GM19468 (cell line): Measurements from ENCODE around the gene NADK.

Experiments
- ATAC-seq: cut with Tn5 transposase; IDR thresholded peaks from one replicate; pipeline ENCODE4 v1.9.1; 2021; ENCODE audit warnings: mild to moderate bottlenecking, moderate library complexity, moderate number of reproducible peaks; ENCODE audit not compliant: unreplicated experiment; ENCODE audit errors: extremely low read depth

NADK gene

DNA sequence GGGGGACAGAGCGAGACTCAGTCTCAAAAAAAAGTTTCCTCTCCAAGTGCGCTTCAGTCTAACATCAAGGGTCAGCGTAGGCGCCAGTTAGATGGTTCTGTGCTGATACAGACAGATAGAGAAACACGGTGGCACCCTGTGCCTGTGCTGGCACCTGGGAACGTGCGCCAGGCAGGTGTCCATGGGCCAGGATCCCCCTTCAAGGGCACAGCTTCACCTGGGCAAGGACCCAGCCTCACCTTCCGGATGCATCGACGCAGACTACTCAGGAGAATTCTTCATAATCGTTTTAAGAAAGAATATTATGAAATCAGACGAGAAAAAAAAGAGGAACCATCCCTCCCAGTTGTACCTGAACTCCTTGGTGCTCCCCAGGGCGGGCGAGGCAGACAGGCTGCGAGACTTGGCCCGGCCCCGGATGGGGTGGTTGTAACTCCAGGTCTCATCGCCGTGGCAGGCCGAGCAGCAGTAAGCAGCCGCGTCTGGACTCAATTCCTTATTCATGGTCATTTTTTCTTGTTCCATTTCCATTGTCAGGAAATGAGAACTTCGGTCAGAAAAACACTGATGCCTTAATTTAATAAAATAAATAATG is 13.3 kb downstream of the NADK start:
- no peak for ATAC-seq

- ATAC-seq, result no peak
Observed at GRCh38 chr1:1763657-1764621, 14.3 kb downstream of the NADK start.

DNA sequence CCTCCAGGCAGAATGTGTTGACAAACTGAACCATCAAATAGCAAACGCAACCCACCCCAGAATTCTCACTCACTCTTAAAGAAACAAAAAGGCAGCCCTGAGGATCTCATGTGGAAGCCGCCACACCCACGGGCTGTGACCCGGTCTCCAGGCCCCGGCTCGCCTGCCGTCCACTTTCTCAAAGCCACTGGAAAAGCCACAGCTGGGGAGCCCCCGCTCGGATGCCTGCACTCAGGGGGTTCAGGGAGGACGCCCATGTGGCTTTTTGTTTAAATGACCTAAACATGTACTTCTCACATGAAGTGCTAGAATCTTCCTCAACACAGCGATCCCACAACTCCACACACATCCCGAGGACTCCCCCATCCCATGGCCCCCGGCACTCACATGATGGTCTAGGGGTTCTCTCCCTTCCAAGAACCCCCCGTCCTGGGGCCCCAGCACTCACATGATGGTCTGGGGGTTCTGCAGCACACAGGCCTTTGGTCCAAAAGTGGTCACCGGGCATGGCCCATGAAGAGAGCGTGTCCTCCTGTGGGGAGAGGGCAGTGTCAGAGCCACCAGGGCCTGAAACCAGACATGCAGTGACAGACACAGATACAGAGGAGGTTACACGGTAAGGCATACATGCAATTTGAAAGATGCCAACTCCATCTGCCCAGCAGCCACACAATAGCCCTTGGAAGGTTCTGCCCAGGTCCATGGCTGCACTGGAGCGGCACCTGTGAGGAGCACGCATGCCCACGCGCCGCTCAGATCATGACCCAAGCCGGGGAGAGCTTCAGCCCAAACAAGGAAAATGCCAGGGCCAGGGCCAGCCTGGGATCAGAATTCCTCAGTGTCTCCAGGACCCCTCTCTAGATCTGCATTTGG is 16.5 kb downstream of the NADK start:
- no peak for ATAC-seq

DNA sequence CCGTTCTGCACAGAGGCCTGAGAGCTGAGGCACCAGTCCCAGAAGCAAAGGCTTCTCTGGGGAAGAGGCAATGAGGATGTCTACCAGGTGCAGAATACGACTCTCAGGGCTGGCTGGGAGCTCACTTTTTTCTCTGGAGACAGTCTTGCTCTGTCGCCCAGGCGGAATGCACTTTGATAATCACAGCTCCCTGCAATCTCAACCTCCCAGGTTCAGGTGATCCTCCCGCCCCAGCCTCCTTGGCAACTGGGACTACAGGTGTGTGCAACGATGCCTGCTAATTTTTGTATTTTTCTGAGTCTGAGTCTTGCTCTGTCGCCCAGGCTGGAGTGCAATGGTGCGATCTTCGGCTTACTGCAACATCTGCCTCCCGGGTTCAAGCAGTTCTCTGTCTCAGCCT is 17.6 kb downstream of the NADK start:
- no peak for ATAC-seq

GRCh38 chr1:1760345-1760650 is 18.0 kb downstream of the NADK start:
- ATAC-seq, result no peak

- no peak for ATAC-seq
Observed at GRCh38 chr1:1759456-1760344, 18.6 kb downstream of the NADK start.

GRCh38 chr1:1758692-1759455 is 19.4 kb downstream of the NADK start:
- ATAC-seq, result no peak

DNA sequence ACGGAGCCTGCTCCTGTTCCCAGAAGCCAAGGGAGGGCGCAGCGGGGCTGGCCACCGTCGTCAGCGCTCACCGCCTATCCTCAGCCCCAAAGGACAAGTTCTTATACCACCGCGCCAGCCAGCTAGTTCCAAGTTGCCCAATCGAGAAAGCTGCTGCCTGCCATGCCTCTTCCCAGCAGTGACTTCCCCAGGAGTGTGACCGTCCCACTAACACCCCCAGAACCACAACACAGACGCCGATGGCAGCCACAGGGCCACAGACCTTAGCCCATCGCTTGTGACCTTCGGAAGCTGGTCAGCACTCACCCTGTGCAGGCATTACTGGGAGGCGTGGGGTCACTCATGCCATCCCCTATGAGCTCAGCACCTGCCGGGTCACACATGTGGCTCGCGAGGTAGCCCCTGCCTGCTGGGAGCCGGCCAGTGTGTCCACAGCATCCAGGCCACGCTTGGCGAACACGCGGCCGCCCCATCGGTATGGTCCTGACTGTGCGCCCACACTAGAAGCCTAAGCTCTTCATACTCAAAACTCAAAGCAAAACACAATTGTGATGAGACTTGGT is 20.1 kb downstream of the NADK start:
- ATAC-seq, result no peak

DNA sequence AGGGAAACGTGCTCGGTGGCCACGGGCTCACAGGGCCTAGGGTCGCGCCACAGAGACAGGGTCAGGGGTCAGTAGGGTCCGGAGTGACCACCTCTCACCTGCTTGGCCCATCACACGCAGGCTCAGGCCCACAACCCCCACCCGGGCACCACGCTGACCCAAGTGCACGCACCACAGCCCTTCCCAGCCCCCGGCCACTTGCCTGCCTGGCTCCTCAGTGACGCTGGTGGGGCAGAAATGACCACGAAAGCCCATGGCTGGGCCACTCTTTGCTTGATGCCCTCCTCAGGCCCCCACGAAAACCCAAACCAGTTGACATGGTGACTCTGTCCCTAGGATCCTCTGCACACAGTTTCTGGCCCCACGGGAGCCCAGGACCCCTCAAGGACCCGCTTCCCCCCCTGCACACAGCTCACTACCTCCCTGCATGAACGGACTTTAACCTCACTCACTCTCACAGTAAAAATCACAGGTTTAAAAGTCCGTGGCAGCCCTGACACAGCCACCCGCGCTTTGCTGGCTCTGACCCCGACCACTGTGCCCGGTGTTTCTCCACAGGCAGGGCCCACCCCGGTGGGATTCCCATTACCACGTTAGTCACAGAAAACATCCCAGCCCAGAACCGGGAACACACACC is 20.7 kb downstream of the NADK start:
- no peak for ATAC-seq

DNA sequence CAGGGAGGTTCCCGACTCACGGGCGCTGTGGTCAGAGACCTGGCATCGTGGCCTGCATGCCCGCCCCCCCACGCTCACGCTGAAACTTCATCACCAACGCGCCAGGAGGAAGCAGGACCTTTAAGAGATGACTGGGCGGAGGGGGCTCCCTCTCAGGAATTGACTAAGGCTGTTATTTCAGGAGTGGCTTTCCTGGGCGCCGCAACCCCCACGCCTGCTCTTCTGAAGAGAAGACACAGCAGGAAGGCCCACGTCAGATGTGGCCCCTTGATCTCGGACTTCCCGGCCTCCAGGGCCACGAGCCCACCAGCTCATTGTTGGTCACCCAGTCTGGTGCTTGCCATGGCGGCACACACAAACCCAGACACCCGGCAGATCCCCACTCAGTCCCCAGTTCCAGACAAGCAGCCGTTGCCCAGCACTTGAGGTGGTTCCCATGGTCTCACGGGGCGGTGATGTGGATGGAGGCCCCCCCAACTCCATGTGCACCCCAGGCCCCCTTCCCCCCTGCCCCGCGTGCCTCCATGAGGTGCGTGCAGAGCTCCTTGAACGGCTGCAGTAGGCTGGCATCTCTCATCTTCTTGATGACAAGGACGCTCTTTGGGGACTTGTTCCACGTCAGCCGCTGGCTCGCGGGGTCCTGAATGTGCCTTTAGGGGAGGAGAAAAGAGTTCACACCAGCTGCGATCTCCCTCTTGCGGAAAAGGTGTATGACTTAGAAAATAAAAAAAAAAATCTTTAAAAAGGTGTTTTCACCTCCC is 21.4 kb downstream of the NADK start:
- no peak for ATAC-seq

DNA sequence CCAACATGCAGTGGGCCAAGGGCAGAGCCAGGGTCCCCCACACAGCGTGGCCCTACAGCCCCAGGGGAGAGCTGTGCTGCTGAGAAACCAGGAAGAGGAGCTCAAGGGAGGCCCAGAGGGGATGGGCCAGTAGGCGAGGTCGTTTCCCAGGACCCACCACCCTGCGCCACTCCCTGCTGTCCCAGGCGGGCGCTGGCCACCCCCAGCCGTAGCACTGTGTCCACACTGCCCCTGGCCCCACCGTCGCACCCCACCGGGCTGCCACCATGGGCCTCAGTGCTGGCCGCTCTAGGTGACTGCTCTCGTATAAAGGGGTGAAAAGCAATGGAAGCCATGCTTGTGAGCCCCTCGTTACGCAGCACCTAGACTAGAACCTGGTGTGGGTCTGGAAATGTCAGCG is 22.4 kb downstream of the NADK start:
- no peak for ATAC-seq

GRCh38 chr1:1755426-1755825 is 22.8 kb downstream of the NADK start:
- no peak for ATAC-seq

DNA sequence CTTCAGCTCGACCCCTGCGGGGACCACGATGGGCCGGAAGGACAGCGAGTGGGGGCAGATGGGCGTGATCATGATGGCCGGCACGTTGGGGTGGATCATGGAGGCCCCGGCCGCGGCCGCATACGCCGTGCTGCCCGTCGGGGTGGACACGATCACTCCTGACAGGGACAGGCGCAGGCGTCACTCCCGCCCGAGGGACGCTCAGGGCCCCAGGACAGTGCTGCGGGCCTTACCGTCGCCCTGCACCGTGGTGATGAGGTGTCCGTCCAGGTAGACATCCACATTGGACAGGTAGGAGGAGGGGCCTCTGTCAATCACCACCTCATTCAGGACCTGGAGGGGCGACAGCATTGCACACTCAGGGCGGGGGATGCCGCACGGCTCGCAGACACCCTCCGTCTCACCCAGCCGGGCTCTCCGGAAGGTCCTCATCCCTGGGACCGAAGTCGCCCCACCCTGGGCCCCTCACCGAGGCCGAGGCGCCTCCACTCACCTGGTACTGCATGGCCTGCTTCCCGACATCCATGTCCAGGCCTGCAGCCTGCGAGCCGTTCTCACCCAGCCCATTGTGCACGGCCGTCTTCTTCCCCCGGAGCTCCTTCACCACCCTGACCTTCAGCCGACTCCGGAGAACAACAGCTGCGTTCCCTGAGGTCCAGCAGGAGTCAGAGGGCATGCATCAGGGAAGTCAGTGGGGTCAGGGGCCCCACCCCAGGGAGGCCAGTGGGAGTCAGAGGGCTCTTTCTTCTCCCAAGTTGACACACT is 24.0 kb downstream of the NADK start:
- ATAC-seq, result no peak

- no peak for ATAC-seq
Observed at GRCh38 chr1:1753607-1754005, 24.7 kb downstream of the NADK start.

DNA sequence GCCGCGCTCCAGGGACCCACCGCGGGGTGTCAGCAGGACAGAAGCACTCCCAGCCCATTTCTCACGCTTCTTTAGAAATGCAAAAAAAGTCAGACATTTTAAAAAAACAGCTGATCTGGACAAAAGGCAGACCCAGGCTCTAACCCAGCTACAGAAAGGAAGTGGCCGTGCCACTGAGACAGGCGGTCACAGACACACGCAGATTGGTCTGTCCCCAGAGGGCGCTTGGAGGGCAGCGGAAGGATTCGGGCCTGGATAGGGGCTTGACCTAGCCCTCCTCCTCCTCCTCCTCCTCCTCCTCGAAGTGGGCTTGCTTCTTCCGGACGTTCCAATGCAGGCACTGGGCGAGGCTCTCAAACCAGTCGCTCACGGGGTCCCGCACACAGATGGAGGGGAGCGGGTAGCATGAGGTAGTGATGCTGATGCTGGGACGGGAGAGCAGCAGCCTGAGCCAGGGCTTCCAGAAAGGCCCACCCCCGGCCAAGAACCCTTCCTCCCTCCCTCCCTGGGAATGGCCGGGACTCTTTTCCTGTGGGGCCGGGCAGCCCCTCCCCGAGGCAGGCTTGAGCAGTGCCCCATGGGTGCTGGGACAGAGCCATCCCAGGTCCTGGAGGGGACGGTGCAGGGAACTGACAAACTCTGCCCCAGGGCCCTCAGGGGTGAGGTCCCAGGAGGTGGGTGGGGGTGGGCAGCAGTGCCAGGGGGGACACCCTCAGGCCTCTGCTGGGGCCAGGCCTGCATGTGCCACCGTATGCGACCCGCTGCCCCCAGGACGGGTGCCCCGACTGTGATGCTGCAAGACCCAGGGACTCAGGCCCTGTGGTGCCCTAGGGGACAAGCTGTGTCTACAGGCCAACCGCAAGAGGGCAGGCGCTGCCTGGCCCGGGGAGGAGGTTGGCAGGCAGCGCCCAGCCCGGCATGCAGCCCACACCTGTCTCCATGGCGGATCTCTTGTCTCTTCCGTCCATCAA is 25.3 kb downstream of the NADK start:
- ATAC-seq, result no peak

DNA sequence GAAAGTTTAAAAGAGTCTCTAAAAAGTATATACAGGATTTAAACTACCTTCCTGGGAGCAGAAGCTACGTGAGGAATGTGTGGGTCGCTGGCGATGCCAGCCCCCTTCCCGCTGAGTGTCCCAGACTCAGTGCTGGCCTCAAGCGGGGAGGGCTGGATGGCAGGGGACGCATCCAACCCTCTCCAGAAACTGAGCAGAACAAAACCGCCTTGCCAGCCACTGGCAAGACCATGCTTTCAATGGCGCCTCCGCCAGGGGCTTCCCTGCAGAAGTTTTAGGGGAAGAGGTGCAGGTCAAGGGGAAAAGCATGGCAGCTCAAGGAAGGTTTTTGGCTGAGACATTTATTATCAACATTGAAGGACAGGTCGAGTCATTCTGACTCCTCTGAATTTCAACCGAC is 26.1 kb downstream of the NADK start:
- no peak for ATAC-seq
